CD4-positive, alpha-beta memory T cell (primary cell): ENCODE results near the gene NPHP4. TPM values are rescaled to one million over a fixed set of nuclear protein-coding genes. Genes with fewer than 3 reads are reported as not detected.

Experiments used
- CTCF ChIA-PET: fragments of 350-600 bp; sonication (Branson Sonifier 250); formaldehyde crosslinking; loops from one replicate; lab custom pipeline; 2021; ENCODE audit warnings: inconsistent platforms; ENCODE audit not compliant: partially characterized antibody; lab: Charles Lee
- POLR2A ChIA-PET: fragments of 350-600 bp; sonication (Branson Sonifier 250); formaldehyde crosslinking; loops from one replicate; lab custom pipeline; 2021; ENCODE audit not compliant: partially characterized antibody; lab: Charles Lee
- DNase-seq, 5 donors: peaks; one replicate each; pipeline versions ENCODE4 v3.0.0 to v3.0.0-alpha.2; 2020 to 2022; ENCODE audit warnings: mixed read lengths in 1 of 5
- H3K27ac ChIP-seq: one replicate; pipeline ENCODE4 v1.7.0; 2013; ENCODE audit warnings: low read depth, low read length
- H3K27me3 ChIP-seq: 2 replicates; pipeline ENCODE4 v1.7.0; 2013; ENCODE audit warnings: mild to moderate bottlenecking, low read length, moderate library complexity; ENCODE audit not compliant: insufficient read depth
- H3K36me3 ChIP-seq: 2 replicates; pipeline ENCODE4 v1.7.0; 2013; ENCODE audit warnings: mild to moderate bottlenecking, low read length, moderate library complexity; ENCODE audit not compliant: insufficient read depth
- H3K4me1 ChIP-seq: 2 replicates; pipeline ENCODE4 v1.7.0; 2013; ENCODE audit warnings: mild to moderate bottlenecking, low read length, moderate library complexity; ENCODE audit not compliant: insufficient read depth
- H3K4me3 ChIP-seq, 2 donors: one replicate each; pipeline ENCODE4 v1.7.0; 2013; ENCODE audit warnings: low read length in 2 of 2, mild to moderate bottlenecking in 1 of 2
- H3K9me3 ChIP-seq, 2 donors: one replicate each; pipeline ENCODE4 v1.7.0; 2013; ENCODE audit warnings: low read length in 2 of 2, control low read depth in 1 of 2; ENCODE audit not compliant: control insufficient read depth in 1 of 2
- H3K27ac Mint-ChIP-seq, 7 donors: one replicate each; pipeline ENCODE4 v1.8.0; 2020 to 2021; ENCODE audit warnings: mixed read lengths in 7 of 7, mild to moderate bottlenecking in 6 of 7, inconsistent platforms in 3 of 7, moderate library complexity in 3 of 7
- H3K27me3 Mint-ChIP-seq, 2 donors: one replicate each; pipeline ENCODE4 v1.8.0; 2020 to 2021; ENCODE audit warnings: mixed read lengths in 2 of 2
- H3K36me3 Mint-ChIP-seq, 2 donors: one replicate each; pipeline ENCODE4 v1.8.0; 2020 to 2021; ENCODE audit warnings: mixed read lengths in 2 of 2, inconsistent platforms in 1 of 2, mild to moderate bottlenecking in 1 of 2
- H3K4me1 Mint-ChIP-seq, 4 donors: one replicate each; pipeline ENCODE4 v1.8.0; 2020 to 2021; ENCODE audit warnings: mixed read lengths in 4 of 4, mild to moderate bottlenecking in 1 of 4
- H3K4me3 Mint-ChIP-seq, 8 donors: one replicate each; pipeline ENCODE4 v1.8.0; 2020 to 2021; ENCODE audit warnings: mixed read lengths in 8 of 8, mild to moderate bottlenecking in 7 of 8, moderate library complexity in 6 of 8, inconsistent platforms in 3 of 8
- H3K9me3 Mint-ChIP-seq, 8 donors: one replicate each; pipeline ENCODE4 v1.8.0; 2020 to 2021; ENCODE audit warnings: mixed read lengths in 8 of 8, mild to moderate bottlenecking in 5 of 8, inconsistent platforms in 3 of 8, moderate library complexity in 1 of 8
- intact Hi-C: fragments of 100-400 bp; cut with micrococcal nuclease; formaldehyde crosslinking; loops from one replicate; pipeline ENCODE4 v1.15.1; 2023
- polyA plus RNA-seq, 2 donors: library from polyadenylated mRNA; unstranded; fragments of 300-500 nt; fragmentation: Illumina TruSeq; gene quantifications; one replicate each; pipeline ENCODE4 v1.2.3, GENCODE V29; 2021
- total RNA-seq, 2 experiments: library from RNA; stranded (reverse); gene quantifications; one replicate each; pipeline ENCODE4 v1.2.3, GENCODE V29; 2021

NPHP4 gene
- total and polyA plus RNA-seq, 4 experiments from 2014 or later = 1.0 to 9.6 (median 4.3) TPM

- Mint-ChIP-seq H3K27ac (peak overlapping the region; percentile 13 to 78 (median 52)), H3K27me3 (no peaks in the 10 kb centered on the region), H3K4me1 (peaks cover 1 to 13% (median 4%) of the 10 kb centered on the region in 4 donors), H3K9me3 (no peaks in the 10 kb centered on the region), H3K36me3 (peaks cover 0 to 13% of the 10 kb centered on the region in 2 donors), H3K4me3 (peak overlapping the region in 1 of 8 donors; percentile 15)
- ChIA-PET POLR2A (interaction anchor here (1.4 kb wide), 2 partner anchors 13 to 19 kb away, joined by 3 read pairs; partner anchors contain the start of gene NPHP4), CTCF (interaction anchor here (0.6 kb wide), 1 partner anchor 43 kb away, joined by 3 read pairs; no protein-coding TSS in a partner anchor)
- Histone ChIP-seq H3K36me3 (no peaks in the 10 kb centered on the region), H3K9me3 (no peaks in the 10 kb centered on the region), H3K27me3 (no peaks in the 10 kb centered on the region), H3K27ac (no peak overlapping the region), H3K4me3 (no peak overlapping the region), H3K4me1 (peaks cover 12% of the 10 kb centered on the region)
- intact Hi-C loops = no loop called here
- DNase-seq = no peak
These were observed 19.1 kb upstream of the NPHP4 start for GRCh38 chr1:6011161-6011945.

GRCh38 chr1:6010554-6010953 is 18.3 kb upstream of the NPHP4 start:
- Histone ChIP-seq H3K9me3 (no peaks in the 10 kb centered on the region), H3K4me1 (peaks cover 12% of the 10 kb centered on the region), H3K4me3 (no peak overlapping the region), H3K27ac (no peak overlapping the region), H3K36me3 (no peaks in the 10 kb centered on the region), H3K27me3 (no peaks in the 10 kb centered on the region)
- DNase-seq = no peak
- intact Hi-C loops = no loop called here
- Mint-ChIP-seq H3K9me3 (no peaks in the 10 kb centered on the region), H3K27ac (peak overlapping the region in 2 of 7 donors; percentile 13 to 61), H3K36me3 (peaks cover 0 to 13% of the 10 kb centered on the region in 2 donors), H3K27me3 (no peaks in the 10 kb centered on the region), H3K4me1 (peaks cover 1 to 13% (median 4%) of the 10 kb centered on the region in 4 donors), H3K4me3 (no peak overlapping the region)
- ChIA-PET CTCF (interaction anchor here (0.6 kb wide), 1 partner anchor 42 kb away, joined by 3 read pairs; no protein-coding TSS in a partner anchor), POLR2A (interaction anchor here (1.4 kb wide), 1 partner anchor 13 kb away, joined by 3 read pairs; no protein-coding TSS in a partner anchor)

GRCh38 chr1:6009120-6010040 is 17.2 kb upstream of the NPHP4 start:
- Mint-ChIP-seq H3K4me1 (peaks cover 4 to 12% (median 5%) of the 10 kb centered on the region in 4 donors), H3K27ac (peak overlapping the region in 2 of 7 donors; percentile 15 to 36), H3K36me3 (peaks cover 0 to 11% of the 10 kb centered on the region in 2 donors), H3K27me3 (no peaks in the 10 kb centered on the region), H3K9me3 (no peaks in the 10 kb centered on the region), H3K4me3 (no peak overlapping the region)
- Histone ChIP-seq H3K27ac (no peak overlapping the region), H3K4me3 (no peak overlapping the region), H3K27me3 (no peaks in the 10 kb centered on the region), H3K9me3 (no peaks in the 10 kb centered on the region), H3K36me3 (no peaks in the 10 kb centered on the region), H3K4me1 (peaks cover 12% of the 10 kb centered on the region)
- ChIA-PET POLR2A (interaction anchor here (1.0 kb wide), 1 partner anchor 17 kb away, joined by 3 read pairs; no protein-coding TSS in a partner anchor), CTCF (no interaction called here)
- intact Hi-C loops = no loop called here
- DNase-seq = no peak

- POLR2A ChIA-PET = interaction anchor here (1.0 kb wide), 1 partner anchor 17 kb away, joined by 3 read pairs; no protein-coding TSS in a partner anchor
- no peak for DNase-seq
These were observed 16.5 kb upstream of the NPHP4 start for GRCh38 chr1:6008696-6009095.

DNA sequence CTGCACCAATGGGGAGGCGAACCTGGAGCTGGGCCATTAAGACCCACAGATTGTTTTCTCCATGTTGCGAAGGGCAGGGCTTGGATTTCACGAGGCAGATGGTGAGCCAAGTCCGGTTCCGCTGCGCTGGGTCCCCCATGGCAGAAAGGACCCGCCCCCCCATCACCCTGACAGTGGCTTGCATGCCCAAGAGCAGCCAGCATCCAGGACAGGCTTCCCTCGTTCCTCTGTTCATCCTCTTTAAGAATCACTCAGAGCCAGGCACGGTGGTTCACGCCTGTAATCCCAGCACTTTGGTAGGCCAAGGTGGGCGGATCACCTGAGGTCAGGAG is 15.8 kb upstream of the NPHP4 start:
- no peaks in the 10 kb centered on the region for H3K27me3 Mint-ChIP-seq
- peaks cover 6 to 12% of the 10 kb centered on the region in 2 donors for H3K36me3 Mint-ChIP-seq
- H3K27me3 ChIP-seq = no peaks in the 10 kb centered on the region
- POLR2A ChIA-PET = no interaction called here
- DNase-seq = no peak
- CTCF ChIA-PET = no interaction called here
- peaks cover 12% of the 10 kb centered on the region for H3K4me1 ChIP-seq
- intact Hi-C loops = no loop called here
- peaks cover 5 to 20% (median 12%) of the 10 kb centered on the region in 4 donors for H3K4me1 Mint-ChIP-seq
- no peak overlapping the region for H3K27ac ChIP-seq
- H3K27ac Mint-ChIP-seq = peak overlapping the region in 1 of 7 donors; percentile 24
- no peaks in the 10 kb centered on the region for H3K36me3 ChIP-seq
- H3K9me3 ChIP-seq = no peaks in the 10 kb centered on the region
- H3K4me3 ChIP-seq = no peak overlapping the region
- no peak overlapping the region for H3K4me3 Mint-ChIP-seq
- H3K9me3 Mint-ChIP-seq = no peaks in the 10 kb centered on the region

More at GRCh38 chr1:6008696-6009095, 16.5 kb upstream of the NPHP4 start:
- Mint-ChIP-seq H3K27me3 (no peaks in the 10 kb centered on the region), H3K27ac (no peak overlapping the region), H3K4me1 (peaks cover 2 to 15% (median 9%) of the 10 kb centered on the region in 4 donors), H3K9me3 (no peaks in the 10 kb centered on the region), H3K36me3 (peaks cover 1 to 8% of the 10 kb centered on the region in 2 donors), H3K4me3 (no peak overlapping the region)
- no peak overlapping the region for H3K27ac ChIP-seq
- no peaks in the 10 kb centered on the region for H3K9me3 ChIP-seq
- no peaks in the 10 kb centered on the region for H3K36me3 ChIP-seq
- no peaks in the 10 kb centered on the region for H3K27me3 ChIP-seq
- no peak overlapping the region for H3K4me3 ChIP-seq
- intact Hi-C loops = no loop called here
- CTCF ChIA-PET = no interaction called here
- peaks cover 12% of the 10 kb centered on the region for H3K4me1 ChIP-seq

DNA sequence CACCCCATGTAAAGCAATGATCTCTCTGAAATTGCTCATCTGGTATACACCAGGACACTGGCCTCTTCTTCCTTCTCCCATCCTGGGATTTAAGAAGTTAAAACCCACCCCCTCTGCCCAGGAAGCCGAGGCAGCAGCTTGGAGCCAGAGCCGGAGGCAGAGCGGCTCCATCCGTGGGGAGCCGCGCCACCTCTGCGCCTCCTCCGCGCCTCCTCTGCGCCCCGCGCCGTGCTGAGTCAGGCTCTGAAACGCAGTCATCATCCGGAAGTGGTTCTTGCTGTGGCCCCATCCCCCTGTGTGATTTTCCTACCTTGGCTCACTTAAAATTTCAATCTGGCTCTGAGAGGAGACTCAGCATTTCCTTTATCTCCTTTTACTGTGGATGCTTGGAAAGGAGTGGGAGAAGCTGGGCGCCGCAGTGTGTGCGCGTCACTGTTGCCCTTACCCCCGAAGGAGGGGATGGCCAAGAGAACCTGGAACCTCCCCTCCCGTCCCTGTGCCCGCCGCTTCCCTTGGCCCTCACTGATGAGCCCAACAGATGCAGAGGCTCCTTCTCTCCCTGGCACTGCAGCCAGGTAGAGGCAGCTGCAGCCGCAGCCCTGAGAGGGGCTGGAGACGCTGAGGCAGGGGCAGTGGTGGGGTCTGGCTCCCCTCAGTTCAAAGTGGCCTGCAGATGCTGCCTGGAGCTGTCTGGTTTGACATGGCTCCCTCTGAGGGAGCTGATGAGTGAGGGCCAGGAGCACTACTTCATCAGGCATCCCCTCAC is 15.3 kb upstream of the NPHP4 start:
- H3K27ac Mint-ChIP-seq = peak overlapping the region in 1 of 7 donors; percentile 70
- Histone ChIP-seq H3K27ac (no peak overlapping the region), H3K27me3 (no peaks in the 10 kb centered on the region), H3K4me3 (no peak overlapping the region), H3K9me3 (no peaks in the 10 kb centered on the region), H3K36me3 (no peaks in the 10 kb centered on the region), H3K4me1 (peaks cover 12% of the 10 kb centered on the region)
- H3K4me3 Mint-ChIP-seq = peak overlapping the region in 3 of 8 donors; percentile 10 to 40 (median 12)
- intact Hi-C loops = no loop called here
- CTCF ChIA-PET = interaction anchor here (0.8 kb wide), 1 partner anchor 18 kb away, joined by 3 read pairs; no protein-coding TSS in a partner anchor
- H3K27me3 Mint-ChIP-seq = no peaks in the 10 kb centered on the region
- POLR2A ChIA-PET = no interaction called here
- peaks cover 5 to 20% (median 12%) of the 10 kb centered on the region in 4 donors for H3K4me1 Mint-ChIP-seq
- peaks cover 6 to 12% of the 10 kb centered on the region in 2 donors for H3K36me3 Mint-ChIP-seq
- peak in 2 of 5 donors; percentile 35 to 37 for DNase-seq
- H3K9me3 Mint-ChIP-seq = no peaks in the 10 kb centered on the region
